ENCODE data around the gene PCDHGC4.

Gene PCDHGC4

DNA sequence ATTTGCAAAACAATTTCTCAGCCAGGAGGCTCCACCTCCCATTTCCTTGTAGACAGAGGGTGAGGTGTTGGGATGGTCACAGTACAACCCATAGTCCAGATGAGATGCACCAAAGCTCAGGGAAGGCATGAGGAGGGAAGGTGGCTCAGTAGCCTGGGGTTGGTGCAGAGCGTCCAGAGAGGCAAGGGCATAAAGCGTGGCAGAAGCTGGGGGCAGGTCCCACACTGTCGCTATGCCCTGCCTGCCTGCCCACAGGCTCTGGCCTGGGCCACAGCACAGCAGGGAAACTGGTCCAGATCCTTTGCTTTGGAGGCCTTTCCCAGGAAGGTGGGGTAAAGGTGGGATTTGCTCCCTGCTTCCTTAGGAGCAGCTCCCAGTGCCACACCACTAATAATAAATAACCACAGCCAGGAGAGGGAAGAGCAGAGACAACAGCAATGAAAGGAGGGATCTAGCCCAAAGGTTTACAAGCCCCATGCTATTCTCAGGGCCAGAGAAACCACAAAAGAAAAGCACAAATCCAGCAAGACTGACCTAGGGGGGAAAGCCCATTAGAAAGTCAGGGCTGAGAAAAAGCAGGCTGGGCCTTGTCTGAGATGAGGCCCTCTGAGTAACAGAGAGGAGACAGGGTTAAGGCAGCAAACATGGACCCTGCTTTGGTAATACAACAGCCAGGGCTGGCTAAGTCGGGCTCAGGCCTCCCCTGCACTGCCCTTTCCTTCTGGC is 31.3 kb downstream of the PCDHGC4 start:
- H3K4me3 ChIP-seq (replicated peaks; ENCODE audit: low read depth, low read length), result no peak overlapping the region
- DNase-seq (ENCODE audit: extremely low read depth, low read depth), result no peak
- TF ChIP-seq, protein P1, sequence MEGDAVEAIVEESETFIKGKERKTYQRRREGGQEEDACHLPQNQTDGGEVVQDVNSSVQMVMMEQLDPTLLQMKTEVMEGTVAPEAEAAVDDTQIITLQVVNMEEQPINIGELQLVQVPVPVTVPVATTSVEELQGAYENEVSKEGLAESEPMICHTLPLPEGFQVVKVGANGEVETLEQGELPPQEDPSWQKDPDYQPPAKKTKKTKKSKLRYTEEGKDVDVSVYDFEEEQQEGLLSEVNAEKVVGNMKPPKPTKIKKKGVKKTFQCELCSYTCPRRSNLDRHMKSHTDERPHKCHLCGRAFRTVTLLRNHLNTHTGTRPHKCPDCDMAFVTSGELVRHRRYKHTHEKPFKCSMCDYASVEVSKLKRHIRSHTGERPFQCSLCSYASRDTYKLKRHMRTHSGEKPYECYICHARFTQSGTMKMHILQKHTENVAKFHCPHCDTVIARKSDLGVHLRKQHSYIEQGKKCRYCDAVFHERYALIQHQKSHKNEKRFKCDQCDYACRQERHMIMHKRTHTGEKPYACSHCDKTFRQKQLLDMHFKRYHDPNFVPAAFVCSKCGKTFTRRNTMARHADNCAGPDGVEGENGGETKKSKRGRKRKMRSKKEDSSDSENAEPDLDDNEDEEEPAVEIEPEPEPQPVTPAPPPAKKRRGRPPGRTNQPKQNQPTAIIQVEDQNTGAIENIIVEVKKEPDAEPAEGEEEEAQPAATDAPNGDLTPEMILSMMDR (IDR thresholded peaks at IDR 0.05; ENCODE audit: low read depth, low read length, missing control alignments), result no peak

DNA sequence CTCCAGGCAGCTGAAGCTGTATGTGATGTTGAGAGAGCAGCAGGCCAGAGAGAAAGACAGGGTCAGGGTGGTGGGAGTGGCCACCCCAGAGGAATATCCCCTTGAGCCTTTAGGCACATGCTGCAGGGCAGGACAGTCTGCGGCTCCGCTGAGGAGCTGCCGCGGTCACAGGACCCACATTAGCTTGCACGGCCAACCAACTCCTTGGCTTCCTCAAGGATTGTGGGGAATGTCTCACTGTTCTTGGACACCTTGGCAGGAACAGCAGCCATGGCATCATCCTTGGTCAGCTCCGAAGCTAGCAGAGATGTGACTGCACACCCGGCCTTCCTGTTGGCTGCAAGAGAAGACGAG is 31.8 kb downstream of the PCDHGC4 start:
- TF ChIP-seq, protein P1 (IDR thresholded peaks at IDR 0.05; ENCODE audit: low read depth, low read length, missing control alignments), result no peak
- H3K4me3 ChIP-seq (replicated peaks; ENCODE audit: low read depth, low read length), result no peak overlapping the region
- DNase-seq (ENCODE audit: extremely low read depth, low read depth), result no peak

DNA sequence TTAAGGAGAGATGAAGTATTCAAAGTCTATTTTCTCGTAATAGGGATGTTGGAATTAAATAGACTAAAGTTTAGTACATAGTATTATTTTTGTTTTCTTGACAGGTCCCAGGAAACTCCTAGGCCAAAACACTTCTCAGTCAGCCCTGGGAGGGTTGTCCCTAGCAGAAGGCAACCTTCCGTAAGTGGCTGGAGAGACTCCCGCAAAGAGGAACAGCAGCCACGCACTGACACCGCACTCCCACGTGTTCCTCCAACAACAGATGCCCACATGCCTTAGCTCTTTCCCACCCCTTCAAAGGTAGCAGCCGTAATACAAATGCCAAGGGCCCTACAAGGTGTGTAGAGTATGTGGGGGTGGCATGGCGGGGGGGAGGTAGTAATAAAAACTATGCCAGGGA is 32.5 kb downstream of the PCDHGC4 start:
- TF ChIP-seq, protein P1 (IDR thresholded peaks at IDR 0.05; ENCODE audit: low read depth, low read length, missing control alignments), result no peak
- no peak overlapping the region for H3K4me3 ChIP-seq (replicated peaks; ENCODE audit: low read depth, low read length)
- DNase-seq (ENCODE audit: extremely low read depth, low read depth), result no peak

DNA sequence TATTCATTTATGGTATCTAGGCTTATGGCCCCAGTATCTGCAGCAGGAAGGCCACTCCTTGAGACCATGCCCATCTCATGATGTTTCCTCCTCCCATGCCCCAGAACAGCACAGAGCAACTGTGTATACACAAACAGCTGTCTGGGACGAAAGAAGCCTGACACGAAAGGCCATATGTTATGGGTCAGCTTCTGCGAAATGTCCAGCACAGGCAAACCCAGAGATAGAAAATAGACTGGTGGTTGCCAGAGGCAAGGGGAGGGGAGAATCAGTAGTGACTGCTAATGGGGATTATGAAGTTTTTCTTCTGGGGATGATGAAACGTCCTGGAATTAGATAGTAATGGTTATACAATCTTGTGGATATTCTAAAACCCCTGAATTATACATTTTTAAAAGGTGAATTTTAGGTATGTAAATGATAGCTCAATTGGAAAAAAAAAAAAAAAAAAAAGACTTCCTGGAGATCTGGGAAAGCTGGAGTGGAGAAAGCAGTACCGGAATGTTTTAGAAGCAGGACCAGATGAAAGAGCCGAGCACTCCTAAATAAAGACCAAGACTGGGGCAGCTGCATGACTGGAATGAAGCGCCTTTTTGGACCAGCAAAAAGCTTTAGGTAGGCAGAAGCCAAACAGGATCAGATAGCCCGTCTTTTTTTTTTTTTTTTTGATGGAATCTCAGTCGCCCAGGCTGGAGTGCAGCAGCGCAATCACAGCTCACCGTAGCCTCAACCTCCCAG is 33.2 kb downstream of the PCDHGC4 start:
- TF ChIP-seq, protein P1 (IDR thresholded peaks at IDR 0.05; ENCODE audit: low read depth, low read length, missing control alignments), result no peak
- no peak overlapping the region for H3K4me3 ChIP-seq (replicated peaks; ENCODE audit: low read depth, low read length)
- no peak for DNase-seq (ENCODE audit: extremely low read depth, low read depth)

DNA sequence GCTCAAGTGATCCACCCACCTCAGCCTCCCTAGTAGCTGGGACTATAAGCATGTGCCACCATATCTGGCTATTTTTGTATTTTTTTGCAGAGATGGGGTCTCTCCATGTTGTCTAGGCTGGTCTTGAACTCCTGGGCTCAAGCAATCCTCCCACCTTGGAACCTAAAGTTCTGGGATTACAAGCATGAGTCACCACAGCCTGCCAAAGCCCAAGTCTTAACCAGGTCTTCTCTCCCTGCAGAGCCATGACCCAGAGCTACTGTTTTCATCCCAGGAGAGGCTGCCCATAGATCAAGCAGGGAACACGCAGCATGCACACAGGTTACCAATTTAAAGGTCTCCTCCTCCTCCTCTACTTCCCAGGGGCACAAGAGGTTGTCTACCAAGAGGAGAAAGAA is 33.8 kb downstream of the PCDHGC4 start:
- TF ChIP-seq, protein P1 (IDR thresholded peaks at IDR 0.05; ENCODE audit: low read depth, low read length, missing control alignments), result no peak
- no peak overlapping the region for H3K4me3 ChIP-seq (replicated peaks; ENCODE audit: low read depth, low read length)
- no peak for DNase-seq (ENCODE audit: extremely low read depth, low read depth)

DNA sequence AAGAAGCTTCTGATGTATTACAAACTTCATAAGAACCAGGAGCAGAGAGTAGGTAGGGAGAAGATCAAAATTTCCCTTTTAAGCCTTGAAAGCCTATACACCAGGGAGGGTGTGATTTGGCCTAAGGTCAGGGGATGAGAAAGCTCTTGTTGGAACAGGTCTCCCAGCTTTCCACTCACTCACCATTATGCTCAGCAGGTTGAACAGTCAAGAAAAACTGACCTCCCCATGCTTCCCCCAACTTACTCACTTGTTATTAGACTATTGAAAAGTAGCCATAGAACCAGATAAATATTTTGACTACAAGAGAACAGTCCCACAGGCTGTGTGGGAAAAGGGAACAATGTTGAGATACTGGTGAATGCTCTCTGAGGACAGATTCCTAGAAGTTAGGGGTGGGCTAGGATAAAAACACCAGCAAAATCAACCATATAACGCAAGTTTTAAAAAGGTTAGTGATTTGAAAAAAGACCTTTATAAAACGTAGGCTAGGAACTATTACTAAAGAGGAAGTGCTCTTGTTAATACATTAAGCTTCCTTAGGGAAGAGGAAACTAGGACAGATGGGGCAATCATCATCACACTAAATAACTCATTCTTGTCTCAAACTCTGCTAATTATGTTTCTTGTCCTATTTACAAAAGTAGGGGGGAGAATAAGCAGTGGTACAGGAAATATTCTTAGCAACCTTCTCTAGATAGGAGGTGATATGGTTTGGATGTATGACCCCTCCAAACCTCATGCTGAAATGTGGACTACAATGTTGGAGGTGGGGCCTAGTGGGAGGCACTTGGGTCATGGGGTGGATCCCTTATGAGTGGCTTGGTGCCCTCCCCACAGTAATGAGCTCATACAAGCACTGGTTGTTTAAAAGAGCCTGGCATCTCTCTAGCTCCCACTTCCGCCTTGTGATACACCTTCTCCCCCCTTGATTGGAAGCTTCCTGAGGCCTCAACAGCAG is 35.1 kb downstream of the PCDHGC4 start:
- H3K4me3 ChIP-seq (replicated peaks; ENCODE audit: low read depth, low read length), result no peak overlapping the region
- TF ChIP-seq, protein P1 (IDR thresholded peaks at IDR 0.05; ENCODE audit: low read depth, low read length, missing control alignments), result no peak
- DNase-seq (ENCODE audit: extremely low read depth, low read depth), result no peak

Measured in HFF-Myc (cell line).